Fibroblast of pulmonary artery (primary cell): ENCODE data around the gene TNIK.

Source experiments
- DNase-seq: peaks from one replicate; pipeline ENCODE4 v3.0.0-alpha.2; 2010; ENCODE audit warnings: low read depth
- H3K4me3 ChIP-seq: replicated peaks from 2 replicates; pipeline ENCODE4 v1.5.1; 2011; ENCODE audit warnings: low read depth, mild to moderate bottlenecking, control low read depth, low read length, moderate library complexity
- TF ChIP-seq, protein P1 (sequence below): IDR thresholded peaks from 2 replicates; pipeline ENCODE4 v1.5.1; 2011; ENCODE audit warnings: mild to moderate bottlenecking, control low read depth, low read length, inconsistent platforms; ENCODE audit errors: missing control alignments

Gene TNIK

DNA sequence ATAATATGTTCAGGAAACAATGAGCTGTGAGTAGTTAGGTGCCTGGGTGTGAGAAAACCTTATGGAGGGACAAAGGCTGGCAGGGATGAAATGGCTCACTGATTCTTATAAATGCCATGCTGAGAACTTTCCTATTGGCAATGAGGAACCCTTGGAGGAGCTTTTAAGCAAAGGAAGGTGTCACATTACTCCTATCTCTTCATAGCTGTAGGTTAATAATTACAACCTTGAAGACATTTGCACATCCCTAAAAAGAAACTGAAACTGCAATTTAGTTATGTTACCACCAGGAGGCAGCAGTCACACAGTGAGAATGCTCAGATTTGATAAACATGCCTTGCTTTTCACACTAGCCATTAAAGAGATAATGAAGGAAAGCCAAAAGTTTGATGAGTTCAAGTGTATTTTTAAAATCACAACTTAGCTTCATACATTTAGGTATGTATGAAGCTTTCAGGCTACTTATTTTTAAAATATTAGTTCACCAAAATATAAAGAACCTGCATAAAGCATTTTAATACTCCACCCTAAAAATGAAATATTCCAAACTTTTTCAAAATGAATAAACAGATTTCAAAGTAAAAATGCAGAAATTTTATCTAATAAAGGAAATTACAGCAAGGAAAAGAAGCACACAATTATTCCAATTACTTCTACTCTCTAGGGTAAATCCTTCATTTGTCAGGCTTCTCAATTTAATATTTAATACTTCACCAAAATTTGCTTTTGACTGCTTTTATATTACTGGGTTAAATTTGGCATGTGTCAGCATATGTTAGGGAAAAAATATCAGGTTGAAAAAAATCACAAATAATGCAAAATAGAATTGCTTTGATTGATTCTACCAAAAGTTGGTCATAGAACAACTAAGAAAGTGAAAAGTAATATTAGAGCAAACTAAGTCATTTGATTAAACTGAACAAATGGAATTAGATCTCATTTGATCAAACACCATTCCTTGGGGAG is 296.8 kb downstream of the TNIK start:
- TF ChIP-seq, protein P1, sequence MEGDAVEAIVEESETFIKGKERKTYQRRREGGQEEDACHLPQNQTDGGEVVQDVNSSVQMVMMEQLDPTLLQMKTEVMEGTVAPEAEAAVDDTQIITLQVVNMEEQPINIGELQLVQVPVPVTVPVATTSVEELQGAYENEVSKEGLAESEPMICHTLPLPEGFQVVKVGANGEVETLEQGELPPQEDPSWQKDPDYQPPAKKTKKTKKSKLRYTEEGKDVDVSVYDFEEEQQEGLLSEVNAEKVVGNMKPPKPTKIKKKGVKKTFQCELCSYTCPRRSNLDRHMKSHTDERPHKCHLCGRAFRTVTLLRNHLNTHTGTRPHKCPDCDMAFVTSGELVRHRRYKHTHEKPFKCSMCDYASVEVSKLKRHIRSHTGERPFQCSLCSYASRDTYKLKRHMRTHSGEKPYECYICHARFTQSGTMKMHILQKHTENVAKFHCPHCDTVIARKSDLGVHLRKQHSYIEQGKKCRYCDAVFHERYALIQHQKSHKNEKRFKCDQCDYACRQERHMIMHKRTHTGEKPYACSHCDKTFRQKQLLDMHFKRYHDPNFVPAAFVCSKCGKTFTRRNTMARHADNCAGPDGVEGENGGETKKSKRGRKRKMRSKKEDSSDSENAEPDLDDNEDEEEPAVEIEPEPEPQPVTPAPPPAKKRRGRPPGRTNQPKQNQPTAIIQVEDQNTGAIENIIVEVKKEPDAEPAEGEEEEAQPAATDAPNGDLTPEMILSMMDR: peak; percentile 59
- no peak for DNase-seq
- no peak overlapping the region for H3K4me3 ChIP-seq

DNA sequence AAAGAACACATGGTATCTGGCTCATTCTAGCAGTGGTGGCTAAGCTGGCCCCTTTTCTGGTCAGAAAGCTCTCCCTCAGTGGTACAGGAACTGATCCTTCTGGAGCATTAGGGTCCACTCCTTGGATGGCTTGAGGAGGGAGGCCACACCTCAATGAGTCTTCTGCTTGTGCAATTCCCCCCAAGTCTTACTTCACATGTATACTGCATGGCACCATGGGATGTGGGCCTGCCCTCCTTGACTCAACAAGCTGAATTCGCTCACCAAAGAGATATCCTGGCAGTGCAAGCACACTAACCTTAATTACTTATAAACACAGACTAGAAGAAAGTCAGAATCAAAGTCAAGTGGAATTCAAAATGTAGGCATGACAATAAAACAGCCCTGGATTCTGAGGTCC is 299.9 kb downstream of the TNIK start:
- DNase-seq: no peak
- H3K4me3 ChIP-seq: no peak overlapping the region

DNA sequence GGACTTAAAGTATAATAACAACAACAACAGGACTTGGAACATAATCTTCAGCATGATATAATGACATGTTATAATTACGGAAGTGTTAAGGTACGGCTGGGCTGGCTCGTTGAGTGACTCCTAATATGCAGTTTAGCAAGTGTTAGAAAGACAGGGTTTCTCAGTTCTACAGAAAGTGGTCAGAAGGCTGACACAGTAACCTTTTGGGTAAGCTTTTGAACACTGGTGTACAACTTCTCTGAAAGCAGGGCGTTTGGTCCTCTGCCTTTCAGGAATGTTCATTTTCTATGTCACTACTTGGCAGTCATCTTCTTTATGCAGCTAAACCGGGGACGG is 300.4 kb downstream of the TNIK start:
- no peak for DNase-seq
- TF ChIP-seq, protein P1: no peak
- no peak overlapping the region for H3K4me3 ChIP-seq

More for the DNA sequence above, 299.9 kb downstream of the TNIK start:
- TF ChIP-seq, protein P1: no peak

DNA sequence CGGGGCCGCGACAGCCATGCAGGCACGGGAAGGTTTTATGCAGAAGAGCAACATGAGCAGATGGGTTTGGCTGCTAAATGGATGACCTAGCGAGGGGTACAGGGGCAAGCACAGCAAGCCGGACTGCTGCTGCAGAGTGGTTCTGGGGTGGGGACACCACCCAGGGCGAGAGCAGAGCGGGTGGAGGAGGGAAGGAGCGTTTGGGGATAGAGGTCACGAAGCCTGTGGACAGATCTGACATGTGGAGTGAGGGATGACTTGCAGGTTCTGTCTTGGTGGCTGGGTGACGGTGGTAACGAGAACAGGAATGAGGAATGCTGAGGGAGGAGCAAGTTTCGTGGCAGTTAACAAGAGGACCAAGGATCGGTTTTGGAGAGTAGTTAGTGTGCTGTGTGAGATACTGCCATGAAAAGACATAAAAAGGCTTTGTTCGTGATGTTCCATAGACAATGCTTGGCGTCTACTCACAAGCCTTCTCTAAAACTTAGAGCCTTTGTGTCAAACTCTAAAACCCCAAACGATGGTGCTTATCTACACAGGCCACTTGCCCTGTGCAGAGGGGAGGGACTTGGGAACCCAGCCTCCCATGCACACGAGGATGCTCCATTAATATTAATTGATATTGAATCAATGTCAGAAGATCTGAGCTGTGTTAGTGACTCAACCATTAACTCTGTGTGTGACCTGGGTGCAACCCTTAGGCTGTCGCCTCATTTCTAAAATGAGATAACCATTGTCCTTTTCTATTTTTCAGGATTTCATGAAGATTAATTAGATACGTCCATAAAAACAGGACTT is 301.0 kb downstream of the TNIK start:
- TF ChIP-seq, protein P1: no peak
- no peak for DNase-seq
- H3K4me3 ChIP-seq: no peak overlapping the region

DNA sequence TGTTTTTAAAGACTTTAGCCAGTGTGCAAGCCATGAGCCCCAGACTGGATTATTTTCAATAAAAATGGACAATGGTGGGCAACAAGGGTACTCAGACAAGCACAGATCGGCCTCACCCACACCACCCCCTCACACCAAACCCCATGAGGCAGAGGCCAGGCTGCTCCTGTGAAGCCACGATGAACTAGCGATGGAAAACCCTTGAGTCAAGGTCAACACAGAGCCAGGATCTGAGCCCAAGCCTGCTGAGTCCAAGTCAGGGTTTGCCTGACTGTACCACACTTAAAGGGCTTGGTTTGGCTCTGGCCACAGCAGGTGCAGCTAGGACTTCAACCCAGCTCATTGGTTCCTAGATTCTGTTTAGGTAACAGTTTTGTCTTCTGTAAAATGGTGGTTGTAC is 302.2 kb downstream of the TNIK start:
- TF ChIP-seq, protein P1: no peak
- DNase-seq: no peak
- H3K4me3 ChIP-seq: no peak overlapping the region

DNA sequence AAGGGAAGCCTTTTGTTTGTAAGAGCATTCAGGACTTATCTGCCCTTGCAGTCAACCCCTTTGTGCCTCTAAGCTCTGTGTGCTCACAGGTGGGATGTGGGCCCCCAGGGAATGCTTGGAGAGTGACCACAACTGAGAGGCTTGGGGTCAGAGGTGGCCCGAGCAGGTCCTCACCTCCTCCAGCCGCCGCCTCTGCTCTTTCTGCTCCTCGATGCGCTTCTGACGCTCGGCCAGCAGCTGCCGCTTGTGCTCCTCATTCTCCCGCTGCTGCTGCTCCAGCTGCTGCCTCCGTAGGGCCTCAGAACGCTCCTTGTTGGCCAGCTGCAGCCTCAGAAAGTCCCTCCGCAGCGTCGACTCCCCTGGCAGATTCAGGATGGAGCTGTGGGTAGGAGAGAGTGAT is 302.9 kb downstream of the TNIK start:
- TF ChIP-seq, protein P1: peak; percentile 1
- H3K4me3 ChIP-seq: no peak overlapping the region
- DNase-seq: peak; percentile 26
